ENCODE data around the gene LGI2.

The LGI2 gene

DNA sequence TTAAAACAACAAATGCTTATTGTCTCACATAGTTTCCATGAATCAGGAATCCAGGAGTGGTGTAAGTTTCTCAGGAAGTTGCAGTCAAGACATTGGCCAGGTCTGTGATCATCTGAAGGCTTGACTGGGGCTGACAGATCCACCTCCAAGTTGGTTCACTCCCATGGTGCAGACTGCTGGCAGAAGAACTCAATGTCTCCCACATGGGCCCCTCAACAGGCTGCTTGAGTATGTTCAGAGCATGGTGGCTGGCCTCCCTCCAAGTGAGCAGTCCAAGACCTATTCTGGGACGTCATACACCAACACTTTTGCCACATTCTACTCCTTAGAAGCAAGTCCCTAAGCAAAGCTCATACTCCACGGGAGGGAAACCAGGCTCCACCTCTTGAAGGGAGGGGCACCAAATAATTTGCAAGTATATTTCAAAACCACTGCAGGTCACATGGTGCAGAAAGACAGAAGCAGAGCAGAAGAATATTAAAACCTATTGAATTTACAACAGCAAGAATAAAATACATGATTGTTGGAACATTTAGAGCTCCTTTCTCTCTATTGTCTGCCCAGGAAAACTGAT is 35.3 kb downstream of the LGI2 start:
- DNase-seq (ENCODE audit: low spot score): no peak

DNA sequence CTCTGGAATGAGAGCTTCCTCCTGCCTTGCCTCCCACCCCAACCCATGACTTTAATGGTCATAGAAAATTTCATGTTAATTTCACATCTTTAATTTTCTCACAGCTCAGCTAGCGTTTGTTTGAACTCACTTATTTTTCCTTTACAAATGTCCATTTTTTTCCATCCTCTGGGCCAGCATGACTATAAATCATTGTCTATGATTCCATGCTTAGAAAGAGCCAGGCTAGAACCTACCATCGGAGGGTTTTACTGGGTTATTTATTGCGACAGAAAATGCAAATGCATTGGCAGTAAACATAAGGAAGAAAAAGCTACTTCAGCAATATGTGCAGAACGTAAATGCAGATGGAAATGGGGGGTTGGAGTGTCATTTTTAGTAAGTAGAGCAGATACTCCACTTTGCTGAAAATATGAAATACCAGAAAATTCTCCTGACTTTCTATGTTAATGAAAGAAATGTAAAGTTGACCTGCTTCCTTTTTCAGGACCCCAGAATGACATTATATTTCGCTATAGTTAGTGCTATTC is 37.1 kb downstream of the LGI2 start:
- no peak for DNase-seq (ENCODE audit: low spot score)

DNA sequence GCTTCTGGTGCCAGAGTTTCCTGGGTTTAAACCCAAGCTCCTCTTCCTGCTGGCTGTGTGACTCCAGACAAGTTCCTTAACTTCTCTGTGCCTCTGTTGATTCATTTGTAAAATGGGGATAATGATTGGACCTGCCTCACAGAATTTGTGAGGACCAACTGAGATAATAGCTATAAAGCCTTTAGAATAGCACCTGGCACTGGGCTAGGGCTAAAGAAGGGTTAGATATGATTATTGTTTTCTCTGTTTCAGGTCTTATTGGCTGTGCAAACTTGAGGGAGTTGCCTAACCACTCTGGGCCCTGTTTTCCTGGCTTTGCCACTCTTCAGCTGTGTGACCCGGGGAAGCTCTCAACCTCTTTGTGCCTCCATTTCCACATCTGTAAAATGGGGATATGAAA is 37.8 kb downstream of the LGI2 start:
- no peak for DNase-seq (ENCODE audit: low spot score)

- DNase-seq (ENCODE audit: low spot score): no peak
Observed at GRCh38 chr4:24991015-24991414, 39.7 kb downstream of the LGI2 start.

DNA sequence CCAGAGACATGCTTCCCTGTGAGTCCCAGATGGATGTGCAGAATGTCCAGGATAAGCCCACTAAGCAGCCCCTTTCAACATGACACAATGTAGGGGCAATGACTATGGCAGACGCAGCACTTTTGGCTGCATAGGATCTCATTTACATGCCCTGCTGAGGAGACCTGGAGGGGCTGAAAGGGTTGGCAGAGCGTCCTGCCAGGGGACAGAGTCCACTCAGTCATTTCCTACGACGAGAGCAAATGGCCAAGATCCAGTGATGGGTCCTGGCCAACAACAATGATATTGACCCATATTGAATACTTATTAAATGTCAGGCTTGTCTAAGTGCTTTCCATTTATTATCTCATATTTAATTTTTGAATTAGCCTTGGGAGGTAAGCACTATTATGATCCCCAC is 41.4 kb downstream of the LGI2 start:
- no peak for DNase-seq (ENCODE audit: low spot score)

- DNase-seq (ENCODE audit: low spot score): peak; percentile 46
Observed at GRCh38 chr4:24988776-24989175, 42.0 kb downstream of the LGI2 start.

DNA sequence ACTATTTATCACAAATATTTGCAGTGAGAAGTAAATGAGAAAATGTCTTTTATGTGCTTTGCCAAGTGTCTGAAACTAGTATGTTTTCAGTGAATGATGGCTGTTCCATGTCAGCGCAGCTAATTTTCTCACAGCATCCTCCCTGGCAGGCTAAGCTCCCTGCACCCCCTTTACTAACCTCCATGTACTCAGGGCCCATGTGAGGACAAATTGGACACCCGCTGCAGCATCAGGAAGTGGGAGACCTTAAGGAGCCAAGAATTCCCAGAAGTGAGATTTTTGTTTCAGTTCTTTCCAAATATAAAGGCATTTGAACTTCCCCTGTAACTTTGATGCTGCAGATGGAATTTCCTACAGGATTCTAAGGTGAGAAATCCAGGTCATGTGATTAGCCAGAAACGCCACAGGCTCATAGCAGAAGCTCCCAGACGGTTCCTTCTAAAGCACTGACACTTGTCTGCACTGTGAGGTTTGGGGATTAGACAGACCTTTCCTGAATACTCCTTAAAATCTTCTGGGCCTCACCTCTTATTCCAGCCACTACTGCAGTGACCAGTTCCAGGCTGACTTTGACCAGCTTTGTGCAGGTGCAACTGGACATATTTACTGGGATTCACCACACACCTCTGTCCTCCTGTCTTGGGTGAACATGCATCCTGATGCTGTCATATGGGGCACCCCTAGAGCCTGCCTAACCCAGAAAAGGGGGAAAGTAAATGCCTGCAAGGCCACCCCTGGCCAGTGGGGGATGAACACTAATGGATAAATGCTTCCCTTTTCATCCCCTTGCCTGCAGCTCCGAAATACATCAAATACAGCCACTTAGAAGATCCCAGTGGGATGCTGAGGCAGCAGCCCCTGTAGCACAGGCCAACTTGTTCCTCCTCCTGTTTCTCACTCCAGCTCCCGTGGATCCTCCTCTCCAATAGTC is 45.9 kb downstream of the LGI2 start:
- DNase-seq (ENCODE audit: low spot score): no peak

GRCh38 chr4:24980740-24981139 is 50.0 kb downstream of the LGI2 start:
- DNase-seq (ENCODE audit: low spot score): no peak

GRCh38 chr4:24980064-24980690 is 50.6 kb downstream of the LGI2 start:
- DNase-seq (ENCODE audit: low spot score): peak; percentile 75

- no peak for DNase-seq (ENCODE audit: low spot score)
Observed at GRCh38 chr4:24979554-24979953, 51.2 kb downstream of the LGI2 start.

DNA sequence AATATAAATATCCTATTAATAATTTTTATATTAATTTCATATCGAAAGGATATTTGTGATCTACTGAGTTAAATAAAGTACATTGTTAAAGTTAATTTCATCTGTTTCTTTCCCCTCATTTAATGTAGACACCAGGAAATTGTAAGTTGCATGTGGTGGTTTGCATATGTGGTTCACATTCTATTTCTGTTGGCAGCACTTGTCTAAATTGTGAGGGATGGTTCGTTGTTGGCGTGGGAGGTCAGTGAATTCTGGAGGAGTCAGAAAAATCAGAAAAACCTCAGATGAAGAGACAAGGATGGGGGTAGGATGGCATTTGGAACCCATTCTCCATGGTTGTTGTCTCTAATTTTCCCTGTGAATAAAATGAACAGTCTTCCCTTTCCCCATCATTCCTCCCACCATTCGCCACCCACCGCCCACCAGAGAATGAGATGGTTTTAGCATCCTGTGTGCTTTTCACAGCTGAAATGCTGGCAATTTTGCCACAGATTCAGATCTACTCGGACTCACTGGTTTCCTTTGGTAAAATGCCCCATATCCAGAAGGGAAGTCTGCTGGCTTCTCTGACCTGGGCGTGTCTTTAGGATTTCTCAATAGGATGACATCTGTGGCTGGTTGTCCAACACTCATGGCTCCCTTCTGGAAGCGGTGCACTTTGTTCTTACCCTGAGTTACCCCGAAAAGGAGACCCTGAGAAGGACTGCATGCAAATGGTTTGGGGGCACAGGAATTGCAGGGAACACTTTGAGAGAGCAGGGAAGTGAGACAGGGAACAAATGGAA is 52.3 kb downstream of the LGI2 start:
- DNase-seq (ENCODE audit: low spot score): no peak

DNA sequence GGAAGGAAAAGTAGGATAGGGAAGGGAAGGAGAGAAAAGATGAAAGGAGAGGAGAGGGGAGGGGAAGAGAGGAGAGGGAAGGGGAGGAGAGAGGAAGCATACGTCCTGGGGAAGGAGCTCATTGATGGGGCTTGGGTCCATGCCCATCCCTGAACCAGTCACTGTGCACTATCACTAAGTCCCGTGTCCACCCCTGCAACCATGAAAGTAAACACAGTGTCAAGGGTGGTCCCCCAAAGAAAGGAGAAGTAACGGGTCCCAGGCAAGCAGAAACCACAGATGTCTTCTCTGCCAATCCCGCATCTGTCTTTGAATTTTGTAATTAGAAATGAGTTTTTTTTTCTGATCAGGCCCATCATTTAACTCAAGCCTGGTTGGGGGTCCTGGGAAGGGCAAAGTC is 55.2 kb downstream of the LGI2 start:
- DNase-seq (ENCODE audit: low spot score): no peak

GRCh38 chr4:24973747-24974601 is 56.8 kb downstream of the LGI2 start:
- no peak for DNase-seq (ENCODE audit: low spot score)

GRCh38 chr4:24973404-24973746 is 57.4 kb downstream of the LGI2 start:
- no peak for DNase-seq (ENCODE audit: low spot score)

- no peak for DNase-seq (ENCODE audit: low spot score)
Observed at GRCh38 chr4:24971192-24971591, 59.6 kb downstream of the LGI2 start.

- DNase-seq (ENCODE audit: low spot score): no peak
Observed at GRCh38 chr4:24970635-24971034, 60.1 kb downstream of the LGI2 start.

DNA sequence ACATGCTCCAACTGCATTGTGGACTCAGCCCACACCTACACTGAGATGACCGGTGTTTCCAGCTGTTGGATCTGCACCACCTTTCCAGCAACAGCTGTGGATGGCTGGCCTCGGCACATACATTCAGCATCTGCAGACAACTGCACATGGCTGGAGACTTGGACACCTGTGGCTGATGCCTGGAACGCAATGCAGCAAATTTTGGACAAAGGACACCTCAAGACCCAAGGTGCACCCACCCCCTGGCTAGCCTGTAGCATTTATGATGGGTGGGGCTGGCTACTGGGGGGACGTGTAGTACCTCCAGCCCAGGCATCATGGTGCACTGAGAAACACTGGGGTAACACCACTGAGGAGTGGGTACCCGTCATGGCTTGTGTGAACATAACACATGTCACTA is 60.6 kb downstream of the LGI2 start:
- DNase-seq (ENCODE audit: low spot score): no peak

DNA sequence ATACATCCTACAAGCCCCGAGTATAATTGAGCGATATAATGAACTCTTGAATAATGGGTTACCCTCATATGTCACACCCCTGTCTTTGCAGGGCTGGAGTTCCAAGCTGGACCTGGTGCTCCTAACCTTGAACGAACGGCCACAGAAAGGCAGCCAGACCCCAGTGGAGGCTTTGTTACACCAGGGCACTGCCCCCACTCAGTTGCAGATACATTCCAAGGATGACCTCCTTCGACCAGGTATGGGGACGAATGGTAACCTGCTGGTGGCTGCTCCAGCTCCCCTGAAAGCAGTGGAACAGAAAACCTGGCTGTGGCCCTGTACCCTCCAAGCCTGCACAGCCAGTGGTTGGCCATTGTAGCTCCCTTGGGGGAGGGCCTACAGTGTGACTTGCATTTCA is 61.3 kb downstream of the LGI2 start:
- DNase-seq (ENCODE audit: low spot score): no peak

DNA sequence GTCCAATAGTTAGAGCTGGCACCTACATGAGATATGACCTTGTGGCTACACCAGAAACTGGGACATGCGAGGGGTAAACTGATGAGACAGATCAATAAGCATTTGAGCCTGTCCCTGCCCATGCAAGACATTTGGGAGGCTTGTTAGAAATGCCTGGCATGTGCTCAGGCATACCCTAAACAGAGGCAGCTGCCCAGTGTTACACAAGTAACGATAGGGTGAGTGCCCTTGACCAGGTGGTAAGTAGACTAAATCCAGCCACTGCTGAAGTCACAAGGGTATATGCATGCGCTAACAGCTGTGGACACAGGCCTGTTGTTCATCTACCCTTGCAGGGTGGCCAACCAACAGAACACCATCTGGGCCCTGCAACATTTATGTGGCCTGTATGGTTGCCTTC is 61.8 kb downstream of the LGI2 start:
- DNase-seq (ENCODE audit: low spot score): no peak

DNA sequence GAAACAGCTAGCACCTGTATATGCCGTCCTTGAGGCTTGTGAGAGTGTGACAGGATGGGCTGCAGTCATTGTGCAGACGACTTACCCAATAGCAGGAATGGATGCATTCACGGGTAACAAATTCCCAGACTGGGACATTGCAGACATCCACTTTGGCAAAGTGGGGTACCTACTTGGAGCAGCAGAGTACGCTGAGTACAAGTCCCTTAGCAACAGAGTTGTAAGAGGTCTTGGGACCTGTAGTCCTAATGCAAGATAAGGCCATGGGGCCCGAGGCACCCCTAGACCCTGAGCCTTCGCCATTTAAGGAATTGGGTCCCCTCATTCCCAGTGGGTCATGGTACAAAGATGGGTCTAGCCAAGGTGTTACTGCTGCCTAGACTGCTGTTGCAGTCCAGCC is 62.5 kb downstream of the LGI2 start:
- DNase-seq (ENCODE audit: low spot score): no peak

DNA sequence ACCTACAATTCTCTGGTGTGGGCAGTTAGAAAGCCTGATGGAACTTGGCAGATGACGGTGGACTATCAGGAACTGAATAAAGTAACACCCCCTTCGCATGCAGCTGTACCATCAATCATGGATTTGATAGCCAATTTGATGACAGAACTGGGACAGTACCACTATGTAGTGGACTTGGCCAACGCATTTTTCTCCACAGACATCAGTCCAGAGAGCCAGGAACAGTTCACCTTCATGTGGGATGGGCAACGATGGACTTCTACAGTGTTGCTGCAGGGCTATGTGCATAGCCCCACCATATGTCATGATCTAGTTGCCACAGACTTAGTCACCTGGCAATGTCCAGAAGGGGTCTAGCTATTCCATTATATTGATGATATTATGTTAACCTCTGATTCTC is 63.4 kb downstream of the LGI2 start:
- no peak for DNase-seq (ENCODE audit: low spot score)

Measured in RKO (cell line).